Endodermal cell (in vitro differentiated cells): Measurements from ENCODE around the gene PRSS36. TPM values are rescaled to one million over a fixed set of nuclear protein-coding genes. Genes with fewer than 3 reads are reported as not detected.
A peak's percentile ranks its signal among the peaks of the same experiment; 100 is the strongest.

Experiments
- DNase-seq: peaks from one replicate; pipeline ENCODE4 v3.0.0-alpha.2; 2017
- H3K27ac ChIP-seq: 2 replicates; pipeline ENCODE4 v1.5.1; 2013; ENCODE audit warnings: mild to moderate bottlenecking, low read depth, low read length, moderate library complexity
- H3K27me3 ChIP-seq: 2 replicates; pipeline ENCODE4 v1.6.1; 2013; ENCODE audit warnings: mild to moderate bottlenecking, low read length, moderate library complexity; ENCODE audit not compliant: insufficient read depth, control insufficient read depth, poor library complexity, severe bottlenecking
- H3K36me3 ChIP-seq: 2 replicates; pipeline ENCODE4 v1.7.0; 2013; ENCODE audit warnings: mild to moderate bottlenecking, low read length, moderate library complexity; ENCODE audit not compliant: control insufficient read depth, insufficient read depth
- H3K4me1 ChIP-seq: one replicate; pipeline ENCODE4 v1.7.0; 2013; ENCODE audit warnings: low read length; ENCODE audit not compliant: control insufficient read depth, insufficient read depth
- H3K4me3 ChIP-seq: 2 replicates; pipeline ENCODE4 v1.5.1; 2013; ENCODE audit warnings: mild to moderate bottlenecking, low read length, moderate library complexity
- H3K9ac ChIP-seq: 2 replicates; pipeline ENCODE4 v1.6.1; 2013; ENCODE audit warnings: mild to moderate bottlenecking, low read length, moderate library complexity; ENCODE audit not compliant: poor library complexity, severe bottlenecking; ENCODE audit errors: extremely low read depth
- H3K9me3 ChIP-seq: 2 replicates; pipeline ENCODE4 v1.6.1; 2013; ENCODE audit warnings: mild to moderate bottlenecking, low read length, moderate library complexity; ENCODE audit not compliant: control insufficient read depth
- H3K27ac Mint-ChIP-seq: 2 replicates; pipeline ENCODE4 v1.8.0; 2020; ENCODE audit warnings: mixed read lengths
- H3K27me3 Mint-ChIP-seq: 2 replicates; pipeline ENCODE4 v1.8.0; 2021; ENCODE audit warnings: mild to moderate bottlenecking, mixed read lengths; ENCODE audit not compliant: insufficient read depth
- H3K36me3 Mint-ChIP-seq: 2 replicates; pipeline ENCODE4 v1.8.0; 2020; ENCODE audit warnings: low read depth, mixed read lengths
- H3K4me1 Mint-ChIP-seq: 2 replicates; pipeline ENCODE4 v1.8.0; 2020; ENCODE audit warnings: mixed read lengths
- H3K4me3 Mint-ChIP-seq: 2 replicates; pipeline ENCODE4 v1.8.0; 2020; ENCODE audit warnings: mild to moderate bottlenecking, moderate library complexity, mixed read lengths
- H3K9me3 Mint-ChIP-seq: 2 replicates; pipeline ENCODE4 v1.8.0; 2020; ENCODE audit warnings: mild to moderate bottlenecking, mixed read lengths
- CTCF ChIP-seq: fragments of 200-600 bp; sonication (generic); conservative IDR thresholded peaks from 2 replicates; pipeline ENCODE4 v1.5.0; 2021; ENCODE audit warnings: antibody characterized with exemption, mild to moderate bottlenecking
- WGBS, 2 experiments: methylation state at CpG; one replicate each; pipeline versions ENCODE4 v1.1.5 to v1.1.7; 2013; ENCODE audit warnings: missing lambda C conversion rate in 2 of 2, mixed read lengths in 1 of 2; ENCODE audit not compliant: insufficient coverage in 1 of 2, insufficient read length in 1 of 2; 5-methylcytosine and 5-hydroxymethylcytosine counted together
- total RNA-seq, 2 donors: library from RNA; stranded (reverse); fragmentation: NEBNext Ultra II Directional in 1 of 2; extraction: Animal tissue kit (Norgen Biotek cat#: 25700) in 1 of 2; gene quantifications; 2 replicates in 1 of 2; 3 replicates in 1 of 2; pipeline ENCODE4 v1.2.1, GENCODE V29; 2021

PRSS36 gene
- total RNA-seq, 2 donors from 2014 or later = 0.22 to 0.71 TPM

GRCh38 chr16:31190818-31191444 is 41.1 kb upstream of the PRSS36 start:
- H3K4me1 ChIP-seq = no peaks in the 10 kb centered on the region
- H3K27me3 ChIP-seq = no peaks in the 10 kb centered on the region
- Mint-ChIP-seq H3K4me1 (no peaks in the 10 kb centered on the region), H3K36me3 (peaks cover 96% of the 10 kb centered on the region), H3K27me3 (no peaks in the 10 kb centered on the region), H3K4me3 (no peak overlapping the region), H3K27ac (peak overlapping the region; percentile 79), H3K9me3 (no peaks in the 10 kb centered on the region)
- no peak overlapping the region for H3K27ac ChIP-seq
- no peak overlapping the region for H3K4me3 ChIP-seq
- H3K9ac ChIP-seq = no peak overlapping the region
- TF ChIP-seq CTCF = no peak
- H3K9me3 ChIP-seq = no peaks in the 10 kb centered on the region
- H3K36me3 ChIP-seq = peaks cover 100% of the 10 kb centered on the region
- DNase-seq = no peak
- 94 to 98% methylated on average over 15 to 17 of the region's 17 CpGs for WGBS, 2 experiments

GRCh38 chr16:31190061-31190460 is 40.2 kb upstream of the PRSS36 start:
- no peak overlapping the region for H3K9ac ChIP-seq
- Mint-ChIP-seq H3K4me3 (no peak overlapping the region), H3K36me3 (peaks cover 96% of the 10 kb centered on the region), H3K4me1 (no peaks in the 10 kb centered on the region), H3K27ac (peak overlapping the region; percentile 79), H3K9me3 (no peaks in the 10 kb centered on the region), H3K27me3 (no peaks in the 10 kb centered on the region)
- H3K4me3 ChIP-seq = no peak overlapping the region
- H3K4me1 ChIP-seq = no peaks in the 10 kb centered on the region
- H3K9me3 ChIP-seq = no peaks in the 10 kb centered on the region
- TF ChIP-seq CTCF = no peak
- H3K27me3 ChIP-seq = no peaks in the 10 kb centered on the region
- WGBS, 2 experiments = 95 to 100% methylated on average over 8 to 12 of the region's 12 CpGs
- no peak overlapping the region for H3K27ac ChIP-seq
- H3K36me3 ChIP-seq = peaks cover 100% of the 10 kb centered on the region
- no peak for DNase-seq

GRCh38 chr16:31189412-31189778 is 39.5 kb upstream of the PRSS36 start:
- Histone ChIP-seq H3K9ac (no peak overlapping the region), H3K27ac (no peak overlapping the region), H3K9me3 (no peaks in the 10 kb centered on the region), H3K27me3 (no peaks in the 10 kb centered on the region), H3K4me1 (no peaks in the 10 kb centered on the region), H3K4me3 (no peak overlapping the region), H3K36me3 (peaks cover 100% of the 10 kb centered on the region)
- DNase-seq = no peak
- TF ChIP-seq CTCF = no peak
- Mint-ChIP-seq H3K36me3 (peaks cover 97% of the 10 kb centered on the region), H3K27me3 (no peaks in the 10 kb centered on the region), H3K27ac (no peak overlapping the region), H3K4me3 (no peak overlapping the region), H3K9me3 (no peaks in the 10 kb centered on the region), H3K4me1 (peaks cover 3% of the 10 kb centered on the region)
- 91 to 100% methylated on average over 1 to 2 of the region's 2 CpGs for WGBS, 2 experiments
